Hindlimb muscle (tissue), 1 donor: ENCODE measurements around the gene MDK. TPM values are rescaled to one million over a fixed set of nuclear protein-coding genes. Genes with fewer than 3 reads are reported as not detected.

Source experiments
- DNase-seq: peaks from one replicate; pipeline ENCODE4 v3.0.0-alpha.2; 2013
- polyA plus RNA-seq: library from polyadenylated mRNA; unstranded; fragments of 120-200 nt; gene quantifications from one replicate; pipeline ENCODE4 v1.2.1, GENCODE V29; 2013; ENCODE audit not compliant: insufficient read length

MDK gene
- polyA plus RNA-seq, 1 donor, result 185 TPM

DNA sequence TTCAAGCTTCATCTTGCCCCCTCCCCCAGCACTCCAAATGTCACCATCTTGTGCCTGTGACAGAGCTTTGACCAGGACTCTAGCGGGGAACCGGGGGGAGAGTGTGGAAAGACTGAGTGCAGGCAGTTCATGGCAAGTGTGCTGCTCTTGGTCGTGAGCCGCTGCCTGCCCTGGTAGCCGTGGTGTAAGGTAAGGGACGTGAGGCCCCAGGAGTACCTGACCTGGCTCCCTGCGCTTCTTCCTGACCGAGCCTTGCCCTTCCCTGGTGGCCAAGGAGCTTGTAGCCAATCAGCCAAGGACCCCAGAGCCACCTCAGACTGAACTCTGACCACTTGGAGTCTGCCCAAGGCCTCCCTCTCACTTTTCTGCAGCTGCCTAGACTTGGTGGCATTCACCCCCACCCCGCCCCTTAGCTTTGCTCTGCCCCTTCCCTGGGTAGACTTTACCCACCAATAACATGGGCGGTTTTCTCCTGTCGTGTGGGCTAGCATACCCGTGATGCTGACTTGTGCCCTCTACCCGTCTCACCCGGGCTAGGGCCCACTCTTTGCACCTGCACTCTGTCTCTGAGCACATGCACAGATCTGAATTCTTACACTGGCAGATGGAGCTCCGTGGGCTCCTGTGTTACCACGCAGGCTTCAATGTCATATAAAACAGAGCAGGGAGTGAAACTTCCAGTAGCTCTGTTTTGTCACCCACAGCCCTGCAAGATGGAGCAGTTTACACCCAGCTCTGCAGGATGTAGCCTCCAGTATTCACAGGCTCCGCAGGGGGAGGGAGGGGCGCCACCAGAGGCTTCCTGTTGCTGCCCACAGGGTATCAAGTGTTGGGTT lies 32.7 kb upstream of the MDK start:
- no peak for DNase-seq

DNA sequence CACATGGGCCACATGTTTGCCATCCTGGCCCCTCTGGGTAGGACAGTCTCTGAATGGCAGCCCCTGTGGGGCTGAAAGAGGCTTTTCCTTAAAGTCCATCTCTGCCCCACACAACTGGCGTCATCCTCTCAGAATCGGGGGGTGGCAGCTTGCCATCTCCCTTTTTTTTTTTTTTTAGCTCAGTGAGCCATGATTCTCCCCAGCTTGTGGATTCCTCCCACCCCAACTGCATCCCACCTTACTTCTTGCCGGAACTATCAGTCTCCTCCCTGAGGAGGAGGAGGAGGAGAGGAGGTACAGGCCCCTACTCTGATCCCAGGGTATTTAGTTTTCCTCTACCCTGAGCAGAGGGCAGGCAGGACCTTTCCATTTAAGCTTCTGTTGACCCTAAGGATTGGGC lies 30.8 kb upstream of the MDK start:
- DNase-seq, result no peak

DNA sequence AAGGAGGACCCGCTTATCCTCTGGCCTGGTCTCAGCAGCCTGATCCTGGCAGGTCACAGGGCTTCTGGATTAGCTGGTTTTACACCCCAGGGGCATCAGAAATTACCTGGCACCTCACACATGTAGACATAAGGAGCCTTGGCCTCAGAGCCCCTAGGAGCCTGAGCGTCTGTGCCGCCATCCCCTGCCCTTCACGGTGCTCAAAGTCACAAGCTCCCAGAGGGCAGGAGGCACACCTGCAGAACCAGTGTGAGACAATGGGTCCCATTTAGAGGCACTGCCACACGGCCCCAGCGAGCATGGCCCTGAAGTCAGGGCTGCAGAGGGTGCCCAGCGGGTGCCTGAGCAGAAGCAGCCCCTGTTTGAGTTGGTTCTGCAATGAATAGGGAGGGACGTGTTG lies 30.3 kb upstream of the MDK start:
- no peak for DNase-seq

DNA sequence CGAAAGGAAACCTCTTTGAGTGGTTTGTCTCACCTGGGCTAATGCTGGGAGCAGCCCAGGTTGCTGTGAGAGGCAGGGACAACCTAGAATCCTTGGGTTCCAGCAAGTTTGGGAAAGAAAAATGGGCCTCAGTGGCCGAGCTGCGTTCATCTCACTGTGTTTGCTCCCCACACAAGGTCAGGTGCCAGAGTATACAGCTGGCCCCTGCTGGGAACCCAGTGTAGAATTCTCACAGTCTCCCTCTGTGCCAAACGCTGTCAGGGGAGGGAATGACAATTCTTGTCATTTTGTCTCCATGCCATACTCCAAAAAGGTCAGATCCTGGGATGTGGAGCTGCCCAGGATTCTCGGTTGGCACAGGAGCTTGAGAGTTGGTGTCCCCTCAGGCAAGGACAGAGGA lies 29.9 kb upstream of the MDK start:
- no peak for DNase-seq

DNA sequence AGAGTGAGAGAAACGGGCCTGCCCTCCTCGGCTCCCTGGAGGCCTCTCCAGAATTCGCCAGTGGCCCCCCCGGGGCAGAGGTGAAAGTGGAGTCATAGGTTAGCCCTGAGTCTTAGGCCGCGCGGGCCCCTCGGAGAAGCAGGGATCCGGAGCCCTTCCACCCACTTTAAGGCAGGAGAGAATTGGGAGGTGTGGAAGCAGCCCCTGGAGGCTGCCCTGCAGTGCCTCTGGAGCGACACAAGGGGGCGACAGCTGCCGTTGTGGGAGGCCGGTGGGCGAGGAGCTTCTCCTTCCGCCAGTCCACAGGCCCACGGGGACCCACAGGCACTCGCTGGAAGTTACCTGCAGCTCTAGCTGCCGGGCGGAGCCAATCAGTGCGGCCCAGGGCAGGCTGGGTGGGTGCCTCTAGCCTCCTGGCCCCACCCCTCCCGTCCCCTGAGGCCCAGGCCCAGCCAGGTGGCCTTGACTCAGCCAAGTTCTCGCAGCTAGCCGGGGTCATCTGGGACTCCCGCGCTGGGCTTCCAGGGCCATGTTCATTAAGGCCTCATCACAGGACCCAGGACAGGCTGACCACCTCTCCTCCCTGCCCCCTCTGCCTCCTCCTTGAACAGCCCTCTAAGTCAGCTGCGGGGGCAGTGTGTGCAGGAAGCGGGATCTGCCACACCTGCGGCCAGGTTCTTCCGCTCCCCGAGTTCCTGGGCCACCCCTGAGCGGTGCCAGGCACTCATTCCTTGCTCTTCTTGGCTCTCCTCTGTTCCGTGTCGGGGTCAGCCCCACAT lies 29.2 kb upstream of the MDK start:
- DNase-seq, result no peak

DNA sequence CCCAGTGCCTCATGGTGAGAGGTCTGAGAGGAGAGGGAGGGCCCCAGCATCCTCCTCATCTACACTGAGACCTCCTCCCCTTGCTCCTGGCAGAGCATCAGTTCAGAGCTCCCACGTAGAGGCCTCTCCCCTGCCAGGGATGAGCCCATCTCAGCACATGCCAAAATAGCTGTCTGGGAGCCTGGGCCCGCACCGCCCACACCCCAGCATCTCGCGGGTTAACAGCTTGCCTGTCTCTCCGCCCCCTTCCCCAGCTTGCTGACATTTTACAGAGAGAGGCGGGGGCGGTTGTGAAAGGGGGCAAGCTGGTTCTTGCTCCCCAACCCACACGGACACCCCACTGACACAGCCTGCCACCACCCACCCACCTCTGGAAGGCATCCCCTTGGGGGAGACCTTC lies 27.8 kb upstream of the MDK start:
- DNase-seq, result no peak

DNA sequence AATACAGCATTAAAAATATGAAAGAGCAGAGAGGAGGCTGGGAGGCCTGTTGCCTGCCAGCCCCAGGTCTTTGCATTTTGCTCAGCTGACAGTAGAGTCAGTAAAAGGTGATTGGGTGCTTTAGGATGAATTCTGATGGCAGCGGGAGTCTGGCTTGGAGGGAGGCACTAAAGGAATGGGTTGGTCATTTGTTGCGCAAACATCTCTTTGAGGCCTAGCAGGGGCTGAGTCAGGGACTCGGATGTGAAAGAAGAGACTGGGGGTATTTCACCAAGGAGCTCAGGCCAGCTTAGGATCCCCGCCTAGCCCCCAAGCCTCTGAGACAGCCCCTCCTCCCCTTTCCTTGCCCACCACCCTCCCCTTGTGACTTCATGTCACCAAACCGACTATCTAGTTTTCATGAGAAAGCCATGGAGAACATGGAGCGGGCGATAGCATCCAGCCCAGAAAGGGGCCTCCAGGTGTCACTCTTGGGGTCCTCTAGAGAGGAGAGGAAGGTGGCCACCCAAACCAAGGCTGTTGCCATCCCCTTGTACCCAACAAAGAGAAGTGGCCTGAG lies 24.5 kb upstream of the MDK start:
- DNase-seq, result no peak

DNA sequence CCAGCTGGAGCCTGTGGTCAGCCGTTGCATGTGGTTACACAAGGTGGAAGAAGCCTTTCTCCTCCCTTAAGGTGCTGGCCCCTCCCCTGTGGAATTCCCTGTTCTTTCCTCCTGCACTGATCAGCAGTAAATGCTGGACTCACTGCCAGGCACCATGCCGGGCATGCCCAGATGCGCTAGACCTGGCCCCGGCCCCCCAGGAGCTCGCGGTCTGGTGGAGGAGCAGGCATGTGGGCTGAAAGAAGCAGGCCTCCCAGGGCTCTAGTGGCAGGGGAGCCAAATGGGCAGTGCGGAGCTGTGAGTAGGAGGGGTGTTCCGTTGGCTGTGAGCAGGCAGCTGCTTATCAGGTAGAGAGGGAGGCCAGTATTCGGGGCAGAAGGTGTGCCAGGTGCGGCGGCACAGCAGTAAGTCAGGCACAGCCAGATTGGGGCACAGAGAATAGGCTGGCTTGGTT lies 24.0 kb upstream of the MDK start:
- DNase-seq, result no peak

DNA sequence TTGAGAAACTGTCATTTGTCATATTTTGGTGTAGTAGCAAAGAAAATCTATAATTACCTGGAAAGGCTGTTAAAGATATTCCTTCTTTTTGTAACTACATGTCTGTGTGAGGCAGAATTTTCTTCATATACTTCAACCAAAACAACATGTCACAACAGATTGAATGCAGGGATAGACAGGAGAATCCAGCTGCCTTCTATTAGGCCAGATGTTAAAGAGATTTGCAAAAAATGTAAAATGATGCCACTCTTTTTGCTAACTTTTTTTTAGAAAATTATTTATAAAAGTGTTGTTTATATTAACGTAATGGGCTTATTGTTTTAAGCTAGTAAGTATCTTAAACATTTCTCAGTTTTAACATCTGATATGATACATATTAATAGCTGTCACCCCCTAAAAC lies 21.5 kb upstream of the MDK start:
- DNase-seq, result no peak

DNA sequence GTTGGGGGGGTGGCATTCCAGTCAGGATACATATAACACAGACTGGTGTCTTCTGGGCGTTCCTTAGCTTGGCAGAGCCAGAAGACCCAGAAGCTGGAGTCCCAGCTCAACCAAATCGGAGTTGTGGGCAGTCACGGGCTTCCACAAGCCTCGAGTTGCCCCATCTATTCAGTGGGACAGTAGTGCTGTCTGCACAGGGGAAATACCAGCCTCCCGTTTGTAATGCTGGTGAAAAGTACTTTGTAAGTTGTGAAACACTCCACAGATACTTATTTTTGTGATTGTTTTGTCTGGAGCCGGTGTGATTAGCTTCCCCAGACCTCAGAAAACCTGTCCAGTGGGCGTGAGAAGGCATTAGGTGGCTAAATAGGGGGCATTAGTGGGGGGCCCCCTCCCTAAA lies 20.6 kb upstream of the MDK start:
- no peak for DNase-seq

DNA sequence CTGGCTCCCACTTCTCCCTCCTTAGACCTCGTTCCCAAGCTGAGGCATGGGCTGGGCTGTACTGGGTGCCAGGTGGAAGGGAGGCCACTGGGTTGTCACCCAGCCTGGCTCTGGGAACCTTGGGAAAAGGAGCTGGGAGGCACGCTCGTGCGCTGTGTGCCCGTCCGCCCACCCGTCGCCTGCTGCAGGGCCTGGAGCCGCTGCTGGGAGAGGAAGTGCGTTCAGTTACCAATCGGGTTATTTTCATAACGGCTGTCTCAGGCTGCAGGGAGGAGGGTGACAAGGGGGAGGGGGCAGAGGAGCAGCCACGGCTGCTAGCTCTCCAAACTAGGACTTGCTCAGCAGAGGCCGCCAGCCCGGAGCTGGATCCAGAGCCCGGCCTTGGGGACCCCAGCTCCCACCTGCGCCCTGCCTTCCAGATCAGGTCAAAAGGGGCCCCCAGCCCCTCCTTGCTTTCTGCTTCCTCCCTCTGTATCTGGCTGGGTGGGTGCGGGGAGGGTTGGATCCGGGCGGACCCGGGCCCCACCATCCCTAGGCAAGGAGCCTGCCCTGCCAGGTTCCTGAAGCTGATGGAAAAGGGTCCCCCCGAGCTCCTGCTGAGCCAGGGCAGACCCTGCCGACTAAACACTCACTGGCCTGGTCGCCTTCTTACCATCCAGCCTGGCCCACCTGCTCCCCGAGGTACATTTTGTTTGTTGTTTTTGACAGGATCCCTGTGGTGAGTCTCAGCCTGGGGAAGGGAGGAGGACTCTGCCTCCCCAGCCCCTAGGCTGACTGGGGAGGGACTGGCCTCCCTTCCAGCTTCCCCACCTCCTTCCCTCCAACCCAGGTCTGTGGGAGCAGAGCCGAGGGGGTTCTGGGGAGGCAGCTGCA lies 19.9 kb upstream of the MDK start:
- peak; percentile 74 for DNase-seq

DNA sequence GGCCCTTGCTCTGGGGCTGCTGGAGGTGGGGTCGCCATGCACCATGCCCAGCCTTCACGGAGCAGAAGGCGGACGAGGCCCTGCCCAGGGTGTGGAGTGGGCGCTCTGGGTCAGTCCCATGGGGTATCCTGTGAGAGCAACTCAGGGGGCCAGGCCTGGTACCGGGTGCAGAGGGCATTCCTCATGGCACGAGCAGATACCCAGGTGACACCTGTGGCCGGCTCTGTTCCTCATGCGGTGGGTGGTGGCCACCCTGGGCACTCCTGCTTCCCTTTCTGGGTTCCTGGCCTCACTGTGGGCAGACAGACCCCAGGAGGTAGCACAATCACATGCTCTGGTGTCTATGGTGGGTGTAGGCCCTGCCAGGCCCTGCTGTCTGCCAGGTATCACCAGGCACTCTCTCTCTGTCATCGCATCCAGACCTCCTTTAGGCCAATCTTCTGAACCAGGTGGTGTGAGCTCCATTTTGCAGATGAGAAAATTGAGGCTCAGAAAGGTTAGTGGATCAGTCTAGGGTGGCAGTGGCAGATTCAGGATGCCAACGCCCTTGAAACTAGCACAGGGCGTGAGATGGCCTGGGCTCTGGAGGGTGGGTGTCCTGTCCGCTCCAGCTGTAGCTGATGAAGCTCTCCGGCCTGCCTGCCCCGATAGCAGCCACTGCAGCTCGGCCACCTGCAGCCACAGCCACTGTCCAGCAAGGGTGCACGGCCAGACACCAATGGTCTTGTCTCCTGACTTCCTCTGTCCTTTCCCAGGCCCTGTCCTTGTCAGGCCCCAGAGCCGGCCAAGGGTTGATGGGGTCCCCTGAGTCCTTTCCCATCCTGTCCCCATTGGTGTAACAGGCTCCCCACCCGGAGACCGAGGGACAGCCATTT lies 19.1 kb upstream of the MDK start:
- DNase-seq, result no peak

DNA sequence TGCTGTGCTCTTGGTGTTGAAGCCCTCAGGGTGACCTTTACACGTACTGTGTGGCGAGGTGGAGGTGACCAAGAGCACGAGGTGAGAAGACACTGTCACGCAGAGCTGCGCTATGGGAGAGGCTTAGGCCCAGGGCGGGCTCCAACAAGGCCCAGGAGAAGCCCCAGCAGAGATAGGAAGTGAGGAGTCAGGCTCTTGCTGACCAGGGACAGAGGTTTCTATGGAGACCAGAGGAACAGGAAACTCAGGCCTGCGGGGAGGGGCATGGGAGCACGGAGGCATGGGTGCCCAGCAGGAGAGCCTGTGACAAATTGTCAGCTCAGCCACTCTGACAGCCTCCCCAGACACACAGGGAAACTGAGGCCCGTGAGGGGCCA lies 18.4 kb upstream of the MDK start:
- no peak for DNase-seq

DNA sequence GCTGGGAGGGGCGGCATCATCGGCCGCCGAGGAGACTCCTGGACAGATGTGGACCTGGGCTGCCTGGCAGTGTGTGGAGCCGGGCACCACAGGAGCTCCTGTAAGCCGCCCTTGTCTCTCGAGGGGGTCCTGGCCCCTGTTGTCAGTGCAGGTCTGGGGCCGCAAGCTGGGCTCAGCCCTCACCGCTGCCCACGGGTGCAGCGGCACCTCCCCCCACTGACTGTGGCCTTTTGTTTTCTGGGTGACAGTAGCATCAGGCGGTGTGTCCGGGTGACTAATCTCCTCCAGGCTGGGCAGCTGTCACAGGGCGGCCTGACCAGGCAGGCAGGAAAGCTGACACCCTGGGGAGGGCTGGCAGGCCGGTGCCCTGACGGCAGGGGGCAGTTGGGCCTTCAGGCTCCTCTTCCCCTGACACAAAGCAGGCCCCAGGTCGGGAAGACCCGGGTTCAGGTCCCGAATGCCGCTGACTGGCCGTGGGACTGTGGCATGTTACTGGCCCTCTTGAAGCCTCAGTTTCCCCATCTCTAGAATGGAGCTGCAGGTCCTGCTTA lies 17.9 kb upstream of the MDK start:
- DNase-seq, result peak; percentile 48

DNA sequence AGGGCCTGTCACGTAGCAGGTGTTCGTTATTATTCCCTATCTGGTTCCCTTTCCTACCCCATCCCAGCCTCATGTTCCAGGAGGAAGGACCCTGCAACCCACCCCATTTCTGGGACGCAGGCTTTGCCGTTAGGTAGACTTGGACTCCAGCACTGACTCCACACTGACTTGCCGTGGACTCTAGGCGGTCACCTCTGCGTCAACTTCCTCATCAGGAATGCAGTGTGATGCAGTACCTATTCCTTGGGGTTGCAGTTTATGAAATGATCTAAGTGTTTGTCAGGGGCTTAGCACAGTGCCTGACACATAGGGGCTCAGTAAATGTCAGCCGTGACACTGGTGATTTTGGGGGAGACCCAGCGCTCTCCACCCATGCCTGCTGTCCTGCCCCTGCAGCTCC lies 17.4 kb upstream of the MDK start:
- DNase-seq, result no peak

DNA sequence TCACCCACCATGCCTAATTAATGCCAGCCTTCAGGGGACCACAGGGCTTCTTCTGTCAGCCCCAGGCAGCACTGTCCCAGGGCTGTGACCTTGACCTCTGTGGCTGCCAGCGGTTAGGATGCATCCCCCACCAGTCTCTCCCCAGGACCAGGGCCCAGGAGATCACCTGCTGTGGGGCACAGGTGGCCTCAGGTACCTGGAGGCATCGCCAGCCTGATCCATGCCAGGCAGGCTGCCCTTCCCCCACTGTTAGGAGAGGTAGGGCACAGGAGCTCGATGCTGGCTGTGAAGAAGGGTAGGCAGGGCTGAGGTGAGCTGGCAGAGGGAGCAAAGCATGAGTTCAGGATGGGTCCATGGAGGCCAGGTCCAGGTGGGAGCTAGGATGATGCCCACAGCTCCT lies 16.7 kb upstream of the MDK start:
- no peak for DNase-seq

DNA sequence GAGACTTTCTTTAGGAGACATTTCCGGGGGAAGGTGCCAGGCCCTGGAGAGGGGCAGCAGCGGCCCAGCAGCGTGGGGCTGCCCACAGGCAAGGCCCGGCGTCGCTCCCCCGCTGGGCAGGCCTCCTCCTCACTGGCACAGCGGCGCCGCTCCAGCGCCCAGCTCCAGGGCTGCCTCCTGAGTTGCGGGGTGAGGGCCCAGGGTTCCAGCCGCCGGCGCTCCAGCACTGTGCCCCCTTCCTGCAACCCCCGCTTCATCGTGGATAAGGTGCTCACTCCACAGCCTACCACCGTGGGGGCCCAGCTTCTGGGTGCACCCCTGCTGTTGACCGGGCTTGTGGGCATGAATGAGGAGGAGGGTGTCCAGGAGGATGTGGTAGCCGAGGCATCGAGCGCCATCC lies 15.2 kb upstream of the MDK start:
- DNase-seq, result no peak

DNA sequence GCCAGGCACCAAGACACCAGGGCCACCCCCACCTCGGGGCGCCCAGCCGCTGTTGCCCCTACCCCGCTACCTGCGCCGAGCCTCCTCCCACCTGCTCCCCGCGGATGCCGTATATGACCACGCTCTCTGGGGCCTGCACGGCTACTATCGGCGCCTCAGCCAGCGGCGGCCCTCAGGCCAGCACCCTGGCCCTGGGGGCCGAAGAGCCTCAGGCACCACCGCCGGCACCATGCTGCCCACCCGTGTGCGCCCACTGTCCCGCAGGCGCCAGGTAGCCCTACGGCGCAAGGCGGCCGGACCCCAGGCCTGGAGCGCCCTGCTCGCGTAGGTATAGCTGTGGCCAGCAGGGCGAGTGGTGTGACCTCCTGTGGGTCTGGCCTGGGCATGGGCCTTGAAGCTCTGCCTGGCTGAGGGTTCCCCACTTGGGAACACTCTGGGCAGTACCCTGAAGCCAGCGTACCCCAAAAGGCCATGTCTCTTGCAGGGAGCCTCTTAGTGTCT lies 14.8 kb upstream of the MDK start:
- DNase-seq, result no peak

DNA sequence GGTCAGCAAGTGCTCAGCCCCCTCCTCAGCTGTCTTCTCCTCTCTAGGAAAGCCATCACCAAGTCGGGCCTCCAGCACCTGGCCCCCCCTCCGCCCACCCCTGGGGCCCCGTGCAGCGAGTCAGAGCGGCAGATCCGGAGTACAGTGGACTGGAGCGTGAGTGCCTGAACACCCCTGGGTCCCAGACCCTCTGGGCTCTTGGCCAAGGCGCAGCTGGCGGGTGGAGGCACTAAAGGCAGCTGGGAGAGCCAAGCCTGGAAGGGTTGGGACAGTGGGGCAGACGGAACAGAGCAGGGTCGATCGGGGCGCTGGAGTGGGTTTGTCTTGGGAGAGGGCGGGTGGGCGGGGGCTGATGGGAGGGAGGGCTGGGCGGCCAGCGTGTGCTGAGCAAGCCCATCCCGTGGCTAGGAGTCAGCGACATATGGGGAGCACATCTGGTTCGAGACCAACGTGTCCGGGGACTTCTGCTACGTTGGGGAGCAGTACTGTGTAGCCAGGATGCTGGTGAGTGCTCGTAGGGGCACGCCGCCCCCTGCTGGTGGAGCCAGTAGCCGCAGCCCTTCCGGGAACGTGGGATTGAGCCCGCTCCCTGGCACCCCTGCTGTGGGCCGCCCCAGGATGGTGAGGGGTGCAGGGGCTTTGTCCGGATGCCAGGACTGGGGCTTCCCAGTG lies 14.1 kb upstream of the MDK start:
- peak; percentile 78 for DNase-seq

DNA sequence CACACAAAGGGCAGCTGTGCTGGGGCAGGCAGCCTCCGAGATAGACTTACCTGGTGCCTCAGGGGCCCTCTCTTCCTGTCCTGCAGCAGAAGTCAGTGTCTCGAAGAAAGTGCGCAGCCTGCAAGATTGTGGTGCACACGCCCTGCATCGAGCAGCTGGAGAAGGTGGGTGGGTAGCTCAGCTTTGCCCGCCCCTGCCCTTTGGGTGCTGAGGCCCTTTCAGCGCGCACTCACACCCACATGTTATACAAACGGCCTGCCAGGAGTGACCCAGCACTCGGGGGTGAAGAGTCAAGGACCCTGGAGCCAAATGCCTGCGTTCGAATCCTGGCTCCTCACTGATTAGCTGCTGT lies 13.6 kb upstream of the MDK start:
- DNase-seq, result no peak
